ENCODE results near the gene PRELID1.
A peak's percentile ranks its signal among the peaks of the same experiment; 100 is the strongest.

The PRELID1 gene

DNA sequence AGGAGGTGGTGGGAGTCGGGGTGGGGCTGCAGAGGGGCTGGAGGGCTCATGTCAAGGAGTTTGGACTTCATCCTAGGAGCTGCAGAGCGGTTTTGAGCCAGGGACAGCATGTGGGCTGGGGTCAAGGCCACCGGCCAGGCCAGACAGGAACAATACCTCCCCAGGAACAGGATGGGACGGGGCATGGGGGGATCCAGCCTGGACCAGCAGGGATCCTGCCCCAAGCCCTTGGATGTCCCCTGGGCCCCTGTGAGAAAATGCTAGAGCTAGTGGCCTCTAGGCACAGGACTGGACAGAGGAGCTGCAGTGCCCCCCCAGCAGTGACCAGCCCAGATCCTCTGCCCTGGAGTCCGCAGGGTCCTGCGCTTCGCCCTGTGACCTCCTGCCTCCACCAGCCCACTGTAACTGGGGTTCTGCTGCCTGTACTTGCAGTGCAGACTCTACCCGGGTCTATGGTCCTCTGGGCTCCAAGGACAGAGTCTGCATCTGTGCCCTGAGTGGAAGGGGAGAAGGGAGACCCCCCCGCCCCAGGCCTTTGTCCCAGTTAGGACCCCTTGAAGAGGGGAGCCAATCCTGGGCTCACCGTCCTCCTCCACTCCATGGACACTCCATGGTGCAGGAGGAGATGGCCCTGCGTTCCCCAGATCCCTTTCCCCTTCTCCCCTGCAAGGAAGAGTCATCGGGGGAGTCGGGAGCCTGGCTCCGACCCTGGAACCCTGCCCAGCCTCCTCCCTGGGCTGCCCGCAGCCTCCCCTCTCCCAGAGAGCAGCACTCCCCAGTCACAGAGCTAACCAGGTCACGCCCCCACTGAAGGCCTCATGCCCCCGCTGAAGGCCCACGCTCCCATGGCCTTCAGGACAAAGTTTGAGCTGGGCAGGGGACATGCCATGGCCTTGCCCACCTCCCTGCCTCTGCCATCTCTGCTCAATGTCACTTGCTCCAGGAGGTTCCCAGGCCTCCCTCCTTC, 11.1 kb downstream of the PRELID1 start:
- no peak for DNase-seq (ENCODE audit: low read depth)

DNA sequence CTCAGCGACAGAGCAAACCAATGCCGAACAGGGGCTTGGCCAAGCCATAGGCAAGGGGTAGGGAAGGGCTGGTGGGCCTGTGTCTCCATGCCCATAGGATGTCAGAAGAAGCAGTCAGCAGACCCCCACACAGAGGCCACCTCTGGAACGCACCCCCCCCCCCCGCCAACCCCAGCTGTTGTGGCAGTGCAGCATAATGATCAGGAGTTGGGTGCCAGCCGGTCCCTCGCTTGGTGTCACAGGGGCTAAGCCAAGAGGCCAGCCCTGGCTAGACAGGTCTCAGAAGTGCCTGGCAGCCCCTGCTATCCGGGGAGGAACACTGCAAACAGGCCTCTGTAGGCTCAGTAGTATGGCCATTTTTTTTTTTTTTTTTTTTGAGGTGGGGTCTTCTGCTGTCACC, 11.8 kb downstream of the PRELID1 start:
- no peak for DNase-seq (ENCODE audit: low read depth)

DNA sequence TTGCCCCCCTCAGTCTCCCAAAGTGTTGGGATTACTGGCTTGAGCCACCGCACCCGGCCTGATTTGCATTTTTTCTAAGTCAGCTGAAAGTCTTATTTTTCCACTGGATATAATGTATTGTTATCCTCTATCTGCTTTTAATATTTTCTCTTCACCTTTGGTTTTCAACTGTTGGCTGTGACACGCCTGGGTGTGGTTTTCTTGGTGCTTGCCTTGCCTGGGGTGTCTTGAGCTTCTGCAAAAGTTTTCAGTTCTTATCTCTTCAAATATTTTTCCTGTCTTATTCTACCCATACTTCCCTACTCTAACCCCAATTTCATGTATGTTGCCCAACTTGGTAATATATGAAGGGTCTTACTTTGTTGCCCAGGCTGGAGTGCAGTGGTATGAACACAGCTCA, 12.4 kb downstream of the PRELID1 start:
- DNase-seq (ENCODE audit: low read depth) = no peak

DNA sequence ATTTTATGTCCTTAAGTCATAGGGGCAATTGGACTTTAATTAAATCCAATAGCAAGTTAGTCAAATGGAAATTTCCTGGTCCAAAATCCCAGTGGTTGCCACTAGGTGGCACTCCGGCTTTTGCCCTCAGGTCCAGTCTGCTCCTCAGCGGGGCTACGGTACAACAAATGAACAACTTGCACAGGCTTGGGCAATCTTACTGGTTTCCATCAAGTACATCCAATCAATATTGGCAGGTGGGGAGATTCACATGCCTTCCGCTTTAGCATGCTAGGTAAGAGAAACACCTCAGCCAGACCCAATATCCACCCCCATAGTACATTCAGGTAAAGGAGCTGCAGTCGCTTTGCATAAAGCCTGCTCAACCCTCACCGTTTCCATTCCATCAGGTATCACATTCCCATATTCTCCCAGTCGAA, 14.4 kb downstream of the PRELID1 start:
- peak; percentile 82 for DNase-seq (ENCODE audit: low read depth)

DNA sequence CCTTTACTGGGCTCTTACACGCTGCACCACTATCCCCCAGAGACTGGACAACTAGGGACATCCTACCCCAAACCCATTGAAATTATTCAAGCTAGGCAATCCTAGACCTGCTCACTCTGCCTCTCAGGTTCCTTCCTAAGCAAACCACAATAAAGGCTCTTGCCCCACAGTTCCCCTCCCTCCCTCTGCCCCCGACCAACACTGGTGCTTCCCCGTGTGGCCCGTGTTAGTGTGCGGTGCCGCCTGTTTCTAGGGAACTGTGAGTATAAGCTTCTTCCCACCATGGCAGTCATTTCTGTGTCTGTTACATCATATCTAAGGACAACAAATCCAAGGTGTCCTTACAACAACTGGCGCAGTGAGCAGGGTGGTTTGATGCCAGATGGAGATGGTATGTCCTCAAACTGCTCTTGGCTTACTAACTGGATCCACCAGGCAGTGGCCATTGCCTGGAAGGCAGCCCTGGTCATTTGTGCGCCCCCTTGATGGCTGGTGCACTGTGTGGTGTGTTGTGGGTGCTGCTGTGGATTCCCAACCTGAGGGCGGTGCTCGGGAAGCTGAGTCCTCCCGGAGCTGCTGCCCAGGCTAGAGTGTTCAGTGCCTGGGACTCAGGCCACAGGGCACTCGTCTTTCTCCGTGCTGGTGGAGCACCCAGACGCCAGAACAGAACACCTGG, 16.5 kb downstream of the PRELID1 start:
- no peak for DNase-seq (ENCODE audit: low read depth)

DNA sequence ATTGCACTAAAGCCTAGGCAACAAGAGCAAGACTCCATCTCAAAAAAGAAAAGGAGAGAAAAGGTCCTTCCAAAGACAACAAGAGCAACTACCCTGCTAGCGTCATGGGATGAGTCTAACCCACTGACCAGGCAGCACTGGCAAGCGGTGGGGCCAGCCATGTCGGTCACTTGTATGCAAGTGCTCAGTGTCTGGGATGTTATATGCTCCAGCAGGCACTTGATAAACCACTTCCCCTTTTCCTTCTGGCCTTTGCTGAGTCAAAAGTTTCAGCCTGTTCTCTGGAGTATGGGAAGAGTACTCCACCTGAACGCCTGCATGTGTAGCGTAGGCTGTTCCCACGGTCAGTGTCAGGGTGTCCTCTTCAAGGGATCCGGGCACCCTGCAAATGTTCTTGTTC, 17.3 kb downstream of the PRELID1 start:
- DNase-seq (ENCODE audit: low read depth) = no peak

DNA sequence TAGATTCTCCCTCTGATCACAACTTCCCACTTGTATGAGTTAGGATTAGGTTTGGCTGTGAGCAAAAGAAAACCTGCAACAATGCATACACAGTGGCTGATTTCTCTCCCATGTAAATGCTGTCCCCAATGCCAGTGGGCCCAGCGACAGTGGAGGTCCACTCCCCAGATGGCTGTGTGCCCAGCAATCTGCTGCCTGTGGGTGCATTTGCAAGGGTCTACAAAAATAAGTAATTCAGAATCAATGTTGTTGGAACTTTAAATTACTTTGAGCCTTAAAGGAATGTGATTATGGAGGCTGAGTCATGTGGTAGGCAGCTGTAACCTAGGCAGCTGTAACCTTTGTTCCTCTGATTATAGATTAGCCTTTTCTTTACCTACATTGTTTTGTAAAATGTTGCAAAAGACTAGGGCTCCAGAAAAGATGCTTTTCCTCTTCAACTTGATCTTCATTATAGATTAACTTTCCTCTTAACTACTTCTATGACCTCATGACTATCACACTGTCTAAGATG, 22.3 kb downstream of the PRELID1 start:
- peak; percentile 43 for DNase-seq (ENCODE audit: low read depth)

DNA sequence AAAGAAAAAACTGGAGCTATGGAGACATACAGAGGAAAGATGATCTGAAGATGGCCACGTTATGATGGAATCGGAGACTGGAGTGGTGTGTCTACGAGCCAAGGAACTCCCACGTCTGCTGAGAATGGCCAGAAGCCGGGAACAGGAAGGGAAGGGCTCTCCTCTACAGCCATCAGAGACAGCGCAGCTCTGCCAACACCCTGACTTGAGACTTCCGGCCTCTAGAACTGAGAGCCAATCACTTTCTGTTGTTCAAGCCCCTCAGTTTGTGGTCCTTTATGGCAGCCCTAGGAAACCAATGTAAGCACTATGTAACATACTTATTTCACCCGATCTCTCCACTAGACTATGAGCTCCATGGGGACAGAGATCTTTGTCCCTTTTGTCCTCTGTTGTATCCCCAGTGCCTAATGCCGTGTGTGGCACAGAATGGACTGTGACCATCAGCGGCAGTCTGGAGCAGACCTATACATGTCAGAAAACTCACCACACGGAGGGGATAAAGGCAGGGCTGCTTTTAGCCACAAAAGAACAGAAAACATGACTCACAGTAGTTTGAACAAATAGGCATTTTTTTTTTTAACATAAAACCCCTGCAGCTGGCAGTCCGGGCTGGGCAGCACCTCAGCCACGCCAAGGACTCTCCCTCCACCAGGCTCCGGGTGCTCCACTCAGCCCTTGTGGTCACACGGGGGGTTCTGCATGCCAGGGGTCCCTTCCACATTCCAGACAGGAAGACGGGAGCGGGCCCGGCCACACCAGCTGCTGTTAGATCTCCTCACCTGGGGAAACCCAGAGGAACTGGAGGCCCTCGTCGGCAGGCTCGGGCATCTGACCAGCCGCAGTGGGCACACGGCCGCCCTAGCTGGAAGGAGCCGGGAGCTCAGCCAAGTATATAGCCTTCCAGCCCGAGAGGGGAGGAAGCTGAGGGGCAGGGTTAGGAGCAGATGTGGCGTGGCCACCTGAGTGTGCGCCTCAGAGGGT, 24.2 kb downstream of the PRELID1 start:
- DNase-seq (ENCODE audit: low read depth) = peak; percentile 29

DNA sequence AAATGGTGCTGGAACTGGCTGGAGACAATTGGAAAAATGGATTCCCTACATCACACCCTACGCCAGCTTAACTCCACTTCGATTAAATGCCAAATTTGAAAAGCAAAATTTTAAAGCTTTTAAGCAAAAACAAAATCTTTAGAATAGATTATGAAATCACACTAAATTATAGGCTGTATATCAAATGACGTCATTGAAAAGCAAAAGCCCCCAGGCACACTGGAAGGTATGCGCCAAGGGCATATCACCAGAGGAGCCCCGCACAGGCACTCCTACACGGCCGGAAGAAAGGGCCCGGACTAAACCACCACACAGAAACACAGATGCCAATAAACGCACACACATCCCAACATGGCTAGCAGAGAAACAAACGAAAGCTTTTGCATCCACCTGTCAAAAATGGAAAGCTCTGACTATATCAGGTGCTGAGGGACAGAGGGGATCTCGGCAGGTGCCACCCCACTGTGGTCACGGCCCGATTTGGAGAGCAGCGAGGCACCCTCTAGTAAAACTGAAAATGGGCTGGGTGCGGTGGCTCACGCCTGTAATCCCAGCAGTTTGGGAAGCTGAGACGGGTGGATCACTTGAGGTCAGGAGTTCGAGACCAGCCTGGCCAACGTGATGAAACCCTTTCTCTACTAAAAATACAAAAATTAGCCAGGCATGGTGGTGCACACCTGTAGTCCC, 25.1 kb downstream of the PRELID1 start:
- DNase-seq (ENCODE audit: low read depth) = no peak

DNA sequence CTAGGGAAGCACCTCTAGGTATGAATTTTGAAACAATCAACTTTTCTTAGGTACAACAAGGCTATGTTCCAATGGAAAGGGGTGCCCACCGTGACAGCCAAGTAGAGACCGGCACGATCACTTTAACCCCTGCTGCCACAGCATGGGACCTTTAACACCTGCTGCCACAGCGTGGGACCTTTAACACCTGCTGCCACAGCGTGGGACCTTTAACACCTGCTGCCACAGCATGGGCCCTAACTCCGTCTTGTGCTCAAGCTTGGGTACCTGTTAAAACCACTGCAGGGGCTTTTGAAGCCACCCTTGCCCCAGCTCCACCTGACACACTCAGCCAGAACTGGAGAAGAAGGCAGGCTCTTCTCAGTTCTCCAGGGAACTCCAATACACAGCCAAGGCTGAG, 26.3 kb downstream of the PRELID1 start:
- no peak for DNase-seq (ENCODE audit: low read depth)

DNA sequence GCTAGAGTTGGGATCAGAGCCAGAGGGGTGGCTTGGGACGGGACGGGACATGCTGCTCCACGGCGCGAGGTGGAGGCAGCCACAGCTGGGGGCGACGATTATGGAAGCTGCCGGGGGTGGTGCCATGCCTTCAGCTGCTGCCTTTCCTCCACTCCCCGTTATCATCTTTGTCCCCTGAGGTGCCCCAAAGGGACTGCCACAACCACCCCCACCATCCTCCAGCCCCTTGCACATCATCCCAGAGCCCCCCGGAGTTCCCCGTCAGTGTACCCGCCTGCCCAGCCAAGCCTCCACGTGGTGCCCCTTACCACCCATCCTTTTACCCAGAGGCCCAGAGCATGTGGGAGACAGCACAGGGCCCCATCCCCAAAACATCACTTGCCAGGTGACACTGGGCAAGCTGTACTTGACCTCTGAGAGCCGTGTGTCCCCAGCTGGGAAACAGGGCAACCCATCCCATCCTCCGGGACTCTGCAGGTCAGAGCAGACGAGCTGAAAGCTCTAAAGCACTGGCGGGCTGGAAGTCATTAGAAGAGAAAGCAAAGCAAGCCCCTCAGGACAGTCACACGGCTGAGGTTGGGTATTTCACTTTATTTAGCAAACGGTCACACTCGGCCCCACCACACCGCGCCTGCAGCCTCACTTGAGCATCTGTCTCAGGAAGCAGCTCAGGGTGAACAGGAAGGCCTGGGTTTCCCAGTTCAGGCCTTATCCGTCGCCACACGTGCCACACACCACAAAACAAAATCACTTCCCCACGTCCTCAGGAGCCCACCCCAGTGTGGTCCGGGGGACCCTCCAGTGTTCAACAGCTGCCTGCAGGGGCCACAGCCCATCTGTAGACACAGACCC, 27.6 kb downstream of the PRELID1 start:
- DNase-seq (ENCODE audit: low read depth) = no peak

DNA sequence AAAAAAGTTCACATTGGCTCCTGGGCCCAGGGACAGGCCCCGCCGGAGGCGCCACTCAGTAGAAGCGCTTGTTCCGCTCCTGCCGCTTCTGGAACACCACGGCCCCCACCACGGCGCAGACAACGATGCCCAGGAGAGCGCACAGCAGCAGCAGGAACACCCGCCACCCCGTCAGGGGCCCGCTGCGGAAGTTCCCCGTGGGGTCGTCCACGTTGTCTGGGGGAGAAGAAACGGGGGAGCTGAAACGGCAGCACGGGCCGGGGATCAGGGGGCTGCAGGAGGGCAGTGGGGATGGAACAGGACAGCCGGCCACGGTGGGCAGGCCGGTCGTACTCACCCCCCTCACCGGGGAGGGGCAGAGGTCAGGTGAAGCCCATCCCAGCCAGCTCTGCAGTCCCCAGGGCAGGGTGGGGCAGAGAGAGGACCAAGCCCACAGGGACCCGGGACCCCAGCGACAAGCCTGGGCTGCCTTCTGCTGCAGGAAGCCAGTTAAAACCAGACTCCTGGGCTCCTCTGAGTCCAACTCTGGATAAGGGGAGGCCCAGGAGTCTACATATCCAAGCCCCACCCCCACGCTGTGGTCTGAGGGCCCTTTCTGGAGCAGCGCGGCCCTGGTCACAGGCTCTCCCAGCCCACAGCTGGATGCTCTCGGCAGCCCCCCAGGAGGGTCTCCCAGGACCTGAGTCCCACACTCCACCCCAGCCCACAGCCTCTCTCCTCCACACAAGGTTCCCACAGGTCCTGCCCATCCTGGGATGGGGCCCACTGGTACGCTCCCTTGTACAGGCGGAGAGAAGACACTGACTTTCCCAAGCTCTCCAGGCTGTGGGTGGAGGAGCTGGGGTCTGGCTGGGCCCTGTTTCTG, 28.7 kb downstream of the PRELID1 start:
- no peak for DNase-seq (ENCODE audit: low read depth)

DNA sequence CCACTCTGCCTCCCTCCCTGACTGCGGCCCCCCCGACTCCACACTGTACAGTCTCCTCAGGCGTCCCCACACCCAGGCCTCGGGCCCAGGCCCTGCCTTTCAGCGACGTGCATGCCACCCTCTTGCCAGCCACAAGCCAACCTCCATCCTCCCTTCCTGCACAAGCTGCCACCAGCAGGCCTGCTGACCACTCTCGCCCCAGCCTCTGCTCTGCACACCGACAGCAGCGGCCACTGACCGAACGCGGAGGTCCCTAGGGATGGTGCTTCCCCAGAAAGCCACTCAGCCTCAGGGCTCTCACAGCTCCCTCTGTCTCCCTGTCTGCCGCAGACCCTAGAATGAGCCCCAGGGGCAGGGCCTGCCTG, 29.3 kb downstream of the PRELID1 start:
- DNase-seq (ENCODE audit: low read depth) = no peak

DNA sequence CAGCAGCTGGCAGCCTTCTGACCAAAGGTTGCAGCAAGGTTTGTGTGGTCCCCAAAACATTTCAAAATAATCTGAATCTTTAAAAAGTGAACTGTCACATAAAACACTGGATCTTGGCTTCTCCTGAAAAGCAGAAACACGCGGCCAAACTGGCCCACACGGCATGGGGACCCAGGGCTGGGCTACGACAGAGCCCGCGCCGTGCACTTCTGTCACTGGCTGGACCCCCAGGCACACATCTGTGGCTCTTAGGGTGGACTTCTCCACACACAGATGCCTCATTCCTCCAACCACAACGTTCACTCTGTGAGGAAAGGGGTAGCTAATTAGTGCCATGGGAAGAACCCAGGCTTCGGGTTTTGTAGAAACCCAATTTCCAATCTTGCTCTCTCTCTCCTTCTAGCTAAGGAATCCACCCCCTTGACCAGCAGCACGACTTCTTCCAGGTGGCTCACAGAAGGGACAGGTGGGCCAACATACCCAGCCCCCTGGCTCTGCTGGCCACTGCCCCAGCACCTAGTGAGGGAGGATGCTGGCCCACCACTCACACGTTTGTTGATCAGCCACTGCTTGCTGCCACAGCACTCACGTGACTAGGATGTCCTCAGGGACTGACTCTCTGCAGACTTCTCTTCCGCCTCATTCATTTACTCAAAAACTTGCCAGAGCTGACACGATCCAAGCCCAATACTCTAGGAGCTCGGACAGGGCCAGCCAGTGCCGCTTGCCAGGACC, 30.0 kb downstream of the PRELID1 start:
- no peak for DNase-seq (ENCODE audit: low read depth)

DNA sequence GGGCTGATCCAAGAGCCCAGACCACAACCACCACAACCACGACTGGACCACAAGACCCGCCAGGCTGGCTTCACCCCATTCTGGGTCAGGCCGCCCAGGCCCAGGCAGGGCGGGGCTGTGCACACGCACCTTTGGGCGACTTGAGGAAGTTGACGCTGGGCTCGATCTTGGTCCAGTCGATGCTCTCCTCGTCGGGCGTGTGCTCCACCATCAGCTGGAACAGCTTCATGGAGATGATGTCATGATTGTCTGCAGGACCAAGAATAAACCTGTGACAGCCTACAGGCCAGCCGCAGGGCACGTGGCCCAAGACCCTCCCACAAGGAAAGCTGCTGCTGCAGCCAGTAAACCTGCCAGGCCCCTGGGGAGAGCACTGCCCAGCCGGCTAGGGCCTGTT, 30.6 kb downstream of the PRELID1 start:
- DNase-seq (ENCODE audit: low read depth) = no peak

DNA sequence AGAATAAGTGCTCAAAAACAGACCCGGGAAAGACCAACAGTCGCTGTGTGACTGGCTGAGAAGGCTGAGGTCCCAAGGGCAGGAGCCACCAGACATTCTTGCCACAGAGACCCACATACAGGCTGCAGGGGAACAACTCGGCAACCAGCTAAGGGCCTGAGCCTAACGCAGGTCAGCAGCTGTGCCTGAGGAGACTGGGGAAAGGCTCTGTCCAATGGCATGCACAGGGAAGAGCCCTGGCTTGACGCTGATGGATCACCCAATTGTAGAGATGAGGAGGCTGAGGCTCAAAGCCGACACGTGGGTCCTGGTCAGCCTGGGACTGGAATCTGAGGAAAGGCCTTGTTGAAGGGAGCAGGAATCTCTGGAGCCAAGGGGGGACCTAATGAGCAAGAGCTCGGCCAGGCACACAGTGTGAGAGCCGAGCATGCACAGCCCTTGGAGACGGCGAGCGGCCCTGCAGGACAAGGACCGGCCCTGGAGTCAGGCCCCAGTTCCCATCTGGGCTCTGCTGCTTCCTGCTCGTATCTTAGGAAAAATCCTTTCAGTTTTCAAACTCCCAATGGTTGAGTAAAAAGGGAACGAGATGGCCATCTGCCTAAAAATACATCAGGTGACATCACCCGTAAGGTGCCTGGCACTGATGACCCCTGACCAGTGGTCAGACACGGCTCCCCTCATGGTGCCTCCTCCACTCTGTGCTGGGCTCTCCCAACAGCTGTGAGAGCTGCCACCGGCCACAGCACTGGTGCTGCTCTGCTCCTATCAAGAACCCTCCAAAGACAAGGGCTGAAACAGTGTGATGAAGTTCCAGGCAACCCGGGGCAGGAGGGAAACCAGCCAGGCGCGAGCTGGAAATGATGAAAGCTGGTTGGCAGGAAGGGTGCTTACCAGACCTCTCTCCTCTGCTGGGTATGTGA, 31.4 kb downstream of the PRELID1 start:
- DNase-seq (ENCODE audit: low read depth) = no peak

DNA sequence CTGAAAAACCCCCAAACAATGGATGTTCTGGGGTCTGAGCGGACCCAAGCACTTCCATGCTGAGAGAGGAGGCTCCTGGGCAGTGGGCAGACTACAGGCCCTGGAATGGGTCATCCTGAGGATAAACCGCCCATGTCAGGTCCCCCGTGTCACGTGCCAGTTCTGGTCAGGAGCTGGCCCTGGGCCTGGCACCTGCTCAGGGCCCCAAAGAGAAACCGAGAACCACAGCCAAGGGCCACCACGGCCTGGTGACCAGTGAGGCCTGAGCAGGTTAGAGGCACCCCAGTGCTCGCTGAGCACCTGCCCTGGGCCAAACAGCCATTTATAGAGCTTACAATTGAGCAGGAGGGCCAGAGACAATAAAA, 32.1 kb downstream of the PRELID1 start:
- DNase-seq (ENCODE audit: low read depth) = no peak

DNA sequence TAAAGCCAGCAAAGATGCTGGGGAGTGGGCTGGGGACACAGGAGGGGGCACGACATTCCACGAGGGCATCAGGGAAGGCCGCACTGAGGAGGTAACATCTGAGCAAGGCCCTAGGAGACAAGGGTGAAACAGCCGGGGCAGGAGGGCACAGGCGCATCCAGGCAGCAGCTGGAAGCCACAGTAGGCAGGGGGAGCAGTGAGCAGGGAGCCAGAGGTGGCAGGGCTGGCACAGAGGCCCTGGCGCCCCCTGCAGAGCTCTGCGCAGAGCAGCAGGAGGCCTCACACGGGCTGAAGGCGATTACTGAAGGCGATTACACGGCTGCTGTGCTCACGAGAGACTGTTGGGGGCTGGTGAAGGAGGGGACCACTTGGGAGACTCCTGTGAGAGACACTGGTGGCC, 32.5 kb downstream of the PRELID1 start:
- peak; percentile 55 for DNase-seq (ENCODE audit: low read depth)

Measured in ELR (cell line).